GM12878 (cell line): ENCODE data around the gene SETDB1. TPM values are rescaled to one million over a fixed set of nuclear protein-coding genes. Genes with fewer than 3 reads are reported as not detected.

Experiments
- ATAC-seq: fragments of 200-7000 bp; cut with Tn5 transposase; 3 replicates; pipeline ENCODE4 v1.9.1; 2020; ENCODE audit warnings: mild to moderate bottlenecking, moderate library complexity
- BruUV-seq: library from RNA; stranded (reverse); fragments of 400-500 nt; replicated peaks from 2 replicates; lab custom pipeline; 2021; lab: Mats Ljungman, UMichigan
- CTCF ChIA-PET: fragments of 300-600 bp; sonication (Branson Sonifier 250); formaldehyde crosslinking; extraction: SDS; loops from one replicate; lab custom pipeline; 2021; ENCODE audit warnings: inconsistent platforms; lab: Yijun Ruan, JAX
- POLR2A ChIA-PET: fragments of 350-600 bp; formaldehyde crosslinking; extraction: SDS; loops from one replicate; lab custom pipeline; 2021; ENCODE audit warnings: inconsistent platforms; lab: Charles Lee
- RAD21 ChIA-PET: fragments of 300-600 bp; sonication (Branson Sonifier 250); formaldehyde crosslinking; loops from one replicate; lab custom pipeline; 2023; ENCODE audit warnings: antibody characterized with exemption; ENCODE audit not compliant: unreplicated experiment; lab: Charles Lee
- SMC1A ChIA-PET: fragments of 300-600 bp; sonication (Branson Sonifier 250); formaldehyde crosslinking; loops from one replicate; lab custom pipeline; 2023; ENCODE audit not compliant: unreplicated experiment, uncharacterized antibody; lab: Charles Lee
- DNase-seq: peaks from one replicate; pipeline ENCODE4 v3.0.0-alpha.2; 2011; ENCODE audit warnings: low read depth, low spot score
- FAIRE-seq: peaks from 3 replicates; lab custom pipeline; 2011; peaks lifted over from hg19 to GRCh38; lab: Jason Lieb, UNC
- H2AFZ ChIP-seq: 2 replicates; pipeline ENCODE4 v1.6.0; 2011; ENCODE audit warnings: low read depth, low read length, control low read depth; ENCODE audit not compliant: control insufficient read depth
- H3K27ac ChIP-seq: 2 replicates; pipeline ENCODE4 v1.5.1; 2011; ENCODE audit warnings: control low read depth; ENCODE audit not compliant: control insufficient read depth, insufficient read depth
- H3K27me3 ChIP-seq, 2 experiments: replicated peaks in 1 of 2; 2 replicates each; pipeline versions ENCODE4 v1.6.0 to v1.6.1; 2011; ENCODE audit warnings: low read length in 1 of 2; ENCODE audit not compliant: control insufficient read depth in 2 of 2, insufficient read depth in 2 of 2
- H3K36me3 ChIP-seq, 2 experiments: 2 replicates each; pipeline ENCODE4 v1.5.1; 2011; ENCODE audit warnings: low read length in 1 of 2; ENCODE audit not compliant: control insufficient read depth in 2 of 2, insufficient read depth in 2 of 2
- H3K4me1 ChIP-seq: 2 replicates; pipeline ENCODE4 v1.6.1; 2011; ENCODE audit warnings: mild to moderate bottlenecking, low read length, moderate library complexity, mixed read lengths; ENCODE audit not compliant: control insufficient read depth, insufficient read depth
- H3K4me2 ChIP-seq: 2 replicates; pipeline ENCODE4 v1.6.0; 2011; ENCODE audit warnings: control low read depth; ENCODE audit not compliant: control insufficient read depth, insufficient read depth
- H3K4me3 ChIP-seq: fragments of 200-600 bp; sonication (generic); 2 replicates; pipeline ENCODE4 v1.5.1; 2016
- H3K79me2 ChIP-seq: 2 replicates; pipeline ENCODE4 v1.6.0; 2011; ENCODE audit warnings: low read length; ENCODE audit not compliant: control insufficient read depth, insufficient read depth
- H3K9ac ChIP-seq: 2 replicates; pipeline ENCODE4 v1.8.0; 2011; ENCODE audit warnings: low read length, control low read depth, mixed read lengths; ENCODE audit not compliant: control insufficient read depth, insufficient read depth
- H3K9me3 ChIP-seq: replicated peaks from 3 replicates; pipeline ENCODE4 v1.5.1; 2011; ENCODE audit warnings: mild to moderate bottlenecking, low read length; ENCODE audit not compliant: control insufficient read depth, insufficient read depth
- H4K20me1 ChIP-seq: 2 replicates; pipeline ENCODE4 v1.6.0; 2011; ENCODE audit not compliant: control insufficient read depth, insufficient read depth
- FOS ChIP-seq: IDR thresholded peaks from 3 replicates; pipeline ENCODE4 v1.6.1; 2011; ENCODE audit warnings: borderline replicate concordance; ENCODE audit not compliant: insufficient read length; ENCODE audit errors: extremely low read depth
- SKIL ChIP-seq: fragments of 450-650 bp; IDR thresholded peaks from 2 replicates; pipeline ENCODE4 v1.6.1; 2017; ENCODE audit warnings: mild to moderate bottlenecking, low read depth, inconsistent platforms; ENCODE audit not compliant: poor library complexity, severe bottlenecking
- SMC3 ChIP-seq: IDR thresholded peaks from 2 replicates; pipeline ENCODE4 v1.6.1; 2011; ENCODE audit warnings: low read length, improper control_type of control experiment, borderline replicate concordance
- SPI1 ChIP-seq: IDR thresholded peaks from 2 replicates; pipeline ENCODE4 v1.6.1; 2011; ENCODE audit warnings: low read depth, mild to moderate bottlenecking, low read length, moderate library complexity, borderline replicate concordance; ENCODE audit not compliant: insufficient read depth
- WGBS: methylation state at CpG from one replicate; pipeline ENCODE4 v1.1.6; 2016; ENCODE audit warnings: low lambda C conversion rate; ENCODE audit not compliant: insufficient replicate concordance, insufficient coverage; ENCODE audit errors: missing lambda C conversion rate; 5-methylcytosine and 5-hydroxymethylcytosine counted together
- in situ Hi-C: fragments of 300-500 bp; cut with MboI; formaldehyde crosslinking; loops from 9 replicates; pipeline ENCODE4 v1.14.3; 2018; ENCODE audit warnings: mixed read lengths
- intact Hi-C: fragments of 100-400 bp; cut with micrococcal nuclease; formaldehyde crosslinking; loops from one replicate; pipeline ENCODE4 v1.14.2; 2022; ENCODE audit not compliant: unreplicated experiment
- polyA plus RNA-seq, 11 experiments: library from polyadenylated mRNA; depleted of rRNA in 4 of 11; unstranded in 6 of 11; stranded (reverse) in 5 of 11; fragments of >200 nt; fragmentation: Nextera tagmentation in 4 of 11; fragmentation: Illumina TruSeq in 1 of 11; extraction: Ambion mirVana in 4 of 11; extraction: Trizol in 1 of 11; gene quantifications; 1 replicate in 1 of 11; 2 replicates in 10 of 11; pipeline versions ENCODE4 v1.2.1 to v1.2.3, GENCODE V29; 2011 to 2016; ENCODE audit warnings: inconsistent platforms in 2 of 11, missing spikeins in 2 of 11, low read depth in 1 of 11
- total RNA-seq, 4 experiments: library from RNA; depleted of rRNA in 3 of 4; stranded (reverse); fragments of >200 nt in 3 of 4; fragmentation: Illumina TruSeq in 1 of 4; extraction: Trizol in 1 of 4; gene quantifications; 2 replicates each; pipeline versions ENCODE4 v1.2.1 to v1.2.3, GENCODE V29; 2013 to 2021

Gene SETDB1
- total and polyA plus RNA-seq, 10 of the 15 experiments (the other 5 are each of a cell fraction or from before 2014, with no cell fraction given), result 14.3 to 56.7 (median 35.7) TPM

GRCh38 chr1:150909585-150910180 is 16.5 kb upstream of the SETDB1 start:
- H3K4me1 ChIP-seq, result no peaks in the 10 kb centered on the region
- DNase-seq (no peak), FAIRE-seq (no peak), ATAC-seq (no peak)
- H3K4me2 ChIP-seq, result no peak overlapping the region
- no peak overlapping the region for H3K9ac ChIP-seq
- CTCF ChIA-PET, result no interaction called here
- no TSS peak for BruUV-seq
- RAD21 ChIA-PET, result no interaction called here
- in situ Hi-C loops (no loop called here), intact Hi-C loops (no loop called here)
- H3K27ac ChIP-seq, result no peak overlapping the region
- 62% methylated on average over 3 of the region's 4 CpGs for WGBS
- no peak overlapping the region for H3K4me3 ChIP-seq
- POLR2A ChIA-PET, result interaction anchor here (0.6 to 0.7 kb wide), 2 partner anchors 9 to 351 kb away, joined by 3 to 4 read pairs; no protein-coding TSS in a partner anchor
- H3K27me3 ChIP-seq, result no peaks in the 10 kb centered on the region
- TF ChIP-seq FOS (no peak), SPI1 (peak; percentile 35; the same call in 1 of the 2 replicates), SMC3 (no peak), SKIL (no peak)
- no peak overlapping the region for H2AFZ ChIP-seq
- peaks cover 2% of the 10 kb centered on the region; the same call in 2 of the 3 replicates for H3K9me3 ChIP-seq
- SMC1A ChIA-PET, result interaction anchor here (1.0 kb wide), 1 partner anchor 10 kb away, joined by 3 read pairs; no protein-coding TSS in a partner anchor
- no peaks in the 10 kb centered on the region for H4K20me1 ChIP-seq
- H3K36me3 ChIP-seq, result no peaks in the 10 kb centered on the region
- no peaks in the 10 kb centered on the region for H3K79me2 ChIP-seq
